NCI-H345 (cell line): ENCODE data around the gene NDUFA7.
"Not testable (repeated sequence)": the region's sequence is repeated elsewhere in the genome, so short reads cannot be mapped to it uniquely, and the experiment has no call there.

Source experiments
- DNase-seq: peaks from one replicate; lab custom pipeline; 2025; lab: John Stamatoyannopoulos, UW

Gene NDUFA7

DNA sequence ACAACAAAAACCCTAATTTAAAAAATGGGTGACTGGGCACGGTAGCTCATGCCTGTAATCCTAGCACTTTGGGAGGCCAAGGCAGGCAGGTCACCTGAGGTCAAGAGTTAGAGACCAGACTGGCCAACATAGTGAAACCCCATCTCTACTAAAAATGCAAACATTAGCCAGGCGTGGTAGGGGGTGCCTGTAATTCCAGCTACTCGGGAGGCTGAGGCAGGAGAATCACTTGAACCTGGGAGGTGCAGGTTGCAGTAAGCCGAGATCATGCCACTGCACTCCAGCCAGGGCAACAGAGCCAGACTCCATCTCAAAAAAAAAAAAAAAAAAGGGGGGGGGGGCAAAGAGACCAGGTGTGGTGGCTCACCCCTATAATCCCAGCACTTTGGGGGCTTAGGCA, 56.9 kb downstream of the NDUFA7 start:
- DNase-seq: not testable (repeated sequence)

DNA sequence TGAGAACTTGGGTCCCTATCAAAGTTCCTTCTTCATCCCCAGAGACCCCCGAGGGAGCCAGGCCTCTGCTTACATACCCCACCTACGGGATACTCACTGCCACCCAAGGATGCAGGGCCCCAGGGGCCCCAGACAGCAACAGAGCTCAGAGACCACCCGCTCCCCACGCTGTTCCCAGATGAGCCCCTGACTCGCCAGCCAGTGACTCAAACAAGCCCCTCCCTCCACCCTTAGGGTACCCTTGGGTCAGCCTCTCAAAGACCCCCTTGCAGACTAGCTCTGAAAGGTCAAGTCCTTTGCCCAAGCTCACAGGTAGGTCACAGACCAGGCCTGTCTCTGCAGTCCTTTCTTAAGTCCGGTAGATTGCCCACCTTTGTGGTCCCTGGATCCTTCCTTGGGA, 58.7 kb downstream of the NDUFA7 start:
- DNase-seq: no peak

DNA sequence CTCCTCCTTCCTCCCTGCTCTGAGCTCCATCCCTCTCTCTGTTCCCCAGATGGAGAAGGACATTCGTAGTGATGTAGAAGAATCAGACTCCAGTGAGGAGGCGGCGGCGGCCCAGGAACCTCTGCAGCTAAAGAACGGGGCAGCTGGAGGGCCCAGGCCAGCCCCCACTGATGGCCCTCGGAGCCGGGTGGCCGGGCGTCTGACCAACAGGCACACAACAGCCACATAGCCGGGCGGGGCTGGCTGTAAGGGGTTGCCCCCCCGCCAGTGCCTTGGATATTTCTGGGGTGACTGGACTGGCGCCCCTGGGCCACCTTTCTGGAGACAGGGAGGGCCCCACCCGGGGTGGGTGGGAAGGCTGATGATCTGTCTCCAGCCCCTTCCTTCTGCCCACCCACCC, 59.3 kb downstream of the NDUFA7 start:
- no peak for DNase-seq

DNA sequence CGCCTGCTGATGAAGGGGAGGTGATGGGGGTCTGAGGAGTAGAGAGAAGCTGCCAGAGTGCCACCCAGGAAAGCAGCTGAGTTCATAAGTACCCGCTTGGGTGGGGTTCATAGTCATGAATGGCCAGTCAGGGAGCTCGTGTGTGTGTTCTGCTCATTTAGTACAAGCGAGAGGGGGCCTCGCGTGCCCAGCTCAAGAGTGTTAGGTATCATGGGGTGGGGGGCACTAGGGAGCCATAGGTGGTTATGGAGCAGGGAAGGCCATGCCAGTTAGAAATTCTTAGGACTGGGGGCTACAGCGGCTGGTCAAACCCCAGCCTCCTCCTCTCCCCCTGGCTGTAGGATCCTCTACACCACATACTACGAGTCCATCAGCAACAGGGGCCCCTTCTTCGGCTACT, 59.8 kb downstream of the NDUFA7 start:
- DNase-seq: no peak
